HG02623 (cell line): ENCODE data around the gene CLDN22.
"Not testable (repeated sequence)": the region's sequence is repeated elsewhere in the genome, so short reads cannot be mapped to it uniquely, and the experiment has no call there.

Source experiments
- ATAC-seq: cut with Tn5 transposase; IDR thresholded peaks from one replicate; pipeline ENCODE4 v1.9.1; 2021; ENCODE audit warnings: moderate library complexity; ENCODE audit not compliant: unreplicated experiment

CLDN22 gene

GRCh38 chr4:183347566-183347965 is 27.5 kb upstream of the CLDN22 start:
- ATAC-seq, result no peak

- ATAC-seq, result no peak
Observed at GRCh38 chr4:183347146-183347545, 27.1 kb upstream of the CLDN22 start.

- no peak for ATAC-seq
Observed at GRCh38 chr4:183345261-183345660, 25.2 kb upstream of the CLDN22 start.

- no peak for ATAC-seq
Observed at GRCh38 chr4:183344523-183345255, 24.6 kb upstream of the CLDN22 start.

GRCh38 chr4:183343730-183344129 is 23.7 kb upstream of the CLDN22 start:
- no peak for ATAC-seq

GRCh38 chr4:183342541-183343533 is 22.8 kb upstream of the CLDN22 start:
- no peak for ATAC-seq

GRCh38 chr4:183337833-183338232 is 17.8 kb upstream of the CLDN22 start:
- no peak for ATAC-seq

- ATAC-seq, result no peak
Observed at GRCh38 chr4:183337349-183337748, 17.3 kb upstream of the CLDN22 start.

GRCh38 chr4:183335369-183335940 is 15.4 kb upstream of the CLDN22 start:
- ATAC-seq, result no peak

- ATAC-seq, result no peak
Observed at GRCh38 chr4:183333983-183334382, 13.9 kb upstream of the CLDN22 start.

GRCh38 chr4:183333202-183333601 is 13.1 kb upstream of the CLDN22 start:
- ATAC-seq, result no peak

- no peak for ATAC-seq
Observed at GRCh38 chr4:183332447-183332846, 12.4 kb upstream of the CLDN22 start.

GRCh38 chr4:183330841-183331240 is 10.8 kb upstream of the CLDN22 start:
- no peak for ATAC-seq

- ATAC-seq, result no peak
Observed at GRCh38 chr4:183329954-183330742, 10.1 kb upstream of the CLDN22 start.

GRCh38 chr4:183329244-183329643 is 9.2 kb upstream of the CLDN22 start:
- no peak for ATAC-seq

- no peak for ATAC-seq
Observed at GRCh38 chr4:183328832-183329231, 8.8 kb upstream of the CLDN22 start.

GRCh38 chr4:183327827-183328226 is 7.8 kb upstream of the CLDN22 start:
- ATAC-seq, result no peak

GRCh38 chr4:183326853-183327252 is 6.8 kb upstream of the CLDN22 start:
- ATAC-seq, result no peak

- not testable (repeated sequence) for ATAC-seq
Observed at GRCh38 chr4:183326387-183326786, 6.3 kb upstream of the CLDN22 start.

GRCh38 chr4:183324619-183325018 is 4.5 kb upstream of the CLDN22 start:
- no peak for ATAC-seq

- not testable (repeated sequence) for ATAC-seq
Observed at GRCh38 chr4:183324056-183324455, 4.0 kb upstream of the CLDN22 start.
